SIG-M5 treated with dmso at 0.1 percent for 504 hours (cell line): ENCODE data around the gene R3HDM4.
"Not testable (repeated sequence)": the region's sequence is repeated elsewhere in the genome, so short reads cannot be mapped to it uniquely, and the experiment has no call there.

Experiments
- DNase-seq: peaks from one replicate; lab custom pipeline; 2025; ENCODE audit not compliant: unreplicated experiment; lab: John Stamatoyannopoulos, UW

R3HDM4 gene

GRCh38 chr19:913080-913748 is at the start of gene R3HDM4:
Gene R3HDM4, minus strand, starts transcription at chr19:913219. Its CDS starts 62 bp downstream, at chr19:913157.
- peak; percentile 52 for DNase-seq

GRCh38 chr19:961866-962620 is 49.0 kb upstream of the R3HDM4 start:
- no peak for DNase-seq

- no peak for DNase-seq
Measured at GRCh38 chr19:960601-960938, 47.6 kb upstream of the R3HDM4 start.

- DNase-seq, result no peak
Measured at GRCh38 chr19:960020-960419, 47.0 kb upstream of the R3HDM4 start.

GRCh38 chr19:958967-959855 is 46.2 kb upstream of the R3HDM4 start:
- DNase-seq, result peak; percentile 23

GRCh38 chr19:957578-957977 is 44.6 kb upstream of the R3HDM4 start:
- DNase-seq, result not testable (repeated sequence)

GRCh38 chr19:956766-957440 is 43.9 kb upstream of the R3HDM4 start:
- no peak for DNase-seq

- DNase-seq, result no peak
Measured at GRCh38 chr19:955803-956765, 43.1 kb upstream of the R3HDM4 start.

- no peak for DNase-seq
Measured at GRCh38 chr19:954672-955494, 41.9 kb upstream of the R3HDM4 start.

GRCh38 chr19:954272-954671 is 41.3 kb upstream of the R3HDM4 start:
- no peak for DNase-seq

- DNase-seq, result no peak
Measured at GRCh38 chr19:953445-954271, 40.6 kb upstream of the R3HDM4 start.

- no peak for DNase-seq
Measured at GRCh38 chr19:952680-953444, 39.8 kb upstream of the R3HDM4 start.

GRCh38 chr19:952049-952679 is 39.1 kb upstream of the R3HDM4 start:
- DNase-seq, result no peak

GRCh38 chr19:950352-951066 is 37.5 kb upstream of the R3HDM4 start:
- no peak for DNase-seq

GRCh38 chr19:948842-949496 is 36.0 kb upstream of the R3HDM4 start:
- DNase-seq, result no peak
